ENCODE measurements around the gene PARS2.

DNA sequence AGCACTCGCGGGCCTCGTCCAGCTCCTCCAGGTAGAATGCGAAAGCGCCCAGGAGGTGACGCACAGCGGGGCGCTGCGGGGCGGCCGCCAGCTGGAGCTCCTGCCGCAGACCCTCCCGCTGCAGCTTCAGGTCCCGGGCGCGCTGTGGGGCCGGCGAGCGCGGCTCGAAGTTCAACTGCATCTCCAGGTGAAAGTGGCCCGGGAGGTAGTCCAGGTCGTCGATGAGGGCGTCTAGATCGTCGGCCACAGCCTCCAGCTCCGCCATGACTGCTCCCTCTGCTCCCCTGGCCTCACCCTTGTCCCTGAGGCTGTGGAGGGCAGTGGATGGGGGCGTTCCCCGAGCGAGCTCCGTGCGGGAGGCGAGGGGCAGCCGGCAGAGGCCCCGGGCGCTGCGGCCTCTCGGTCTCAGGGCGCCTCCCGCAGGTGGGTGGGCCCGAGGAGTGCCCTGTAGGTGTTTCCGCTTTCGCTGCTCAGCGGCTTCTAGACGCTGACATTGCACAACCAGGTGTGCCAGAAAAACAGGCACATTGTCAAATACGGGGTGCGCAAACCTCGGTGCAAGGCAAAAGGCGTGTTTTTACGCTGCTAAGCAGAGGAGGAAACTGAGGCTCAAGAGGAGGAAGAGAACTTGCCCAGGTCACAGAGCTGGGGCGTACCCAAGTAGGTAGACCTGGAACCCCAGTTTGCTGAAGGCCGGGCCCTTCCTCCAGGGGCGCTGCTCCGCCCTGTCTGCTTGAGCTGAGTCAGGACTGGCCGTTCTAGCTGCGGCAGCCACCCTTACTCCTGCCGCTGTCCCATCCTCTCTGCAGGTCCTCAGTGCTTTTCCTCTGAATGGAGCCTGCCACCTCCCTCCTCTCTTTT, 36.8 kb upstream of the PARS2 start, which contains the start of gene TTC22:
- TF ChIP-seq, protein P1, sequence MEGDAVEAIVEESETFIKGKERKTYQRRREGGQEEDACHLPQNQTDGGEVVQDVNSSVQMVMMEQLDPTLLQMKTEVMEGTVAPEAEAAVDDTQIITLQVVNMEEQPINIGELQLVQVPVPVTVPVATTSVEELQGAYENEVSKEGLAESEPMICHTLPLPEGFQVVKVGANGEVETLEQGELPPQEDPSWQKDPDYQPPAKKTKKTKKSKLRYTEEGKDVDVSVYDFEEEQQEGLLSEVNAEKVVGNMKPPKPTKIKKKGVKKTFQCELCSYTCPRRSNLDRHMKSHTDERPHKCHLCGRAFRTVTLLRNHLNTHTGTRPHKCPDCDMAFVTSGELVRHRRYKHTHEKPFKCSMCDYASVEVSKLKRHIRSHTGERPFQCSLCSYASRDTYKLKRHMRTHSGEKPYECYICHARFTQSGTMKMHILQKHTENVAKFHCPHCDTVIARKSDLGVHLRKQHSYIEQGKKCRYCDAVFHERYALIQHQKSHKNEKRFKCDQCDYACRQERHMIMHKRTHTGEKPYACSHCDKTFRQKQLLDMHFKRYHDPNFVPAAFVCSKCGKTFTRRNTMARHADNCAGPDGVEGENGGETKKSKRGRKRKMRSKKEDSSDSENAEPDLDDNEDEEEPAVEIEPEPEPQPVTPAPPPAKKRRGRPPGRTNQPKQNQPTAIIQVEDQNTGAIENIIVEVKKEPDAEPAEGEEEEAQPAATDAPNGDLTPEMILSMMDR (IDR thresholded peaks at IDR 0.05; ENCODE audit: low read length): peak; percentile 78
- TF ChIP-seq EZH2 (optimal IDR thresholded peaks at IDR 0.05; ENCODE audit: low read depth, low read length): no peak
- no peak for TF ChIP-seq EZH2phosphoT487 (IDR thresholded peaks at IDR 0.05; ENCODE audit: low read length)

All from MM.1S (cell line).